ENCODE results near the gene CD83. TPM values are rescaled to one million over a fixed set of nuclear protein-coding genes. Genes with fewer than 3 reads are reported as not detected.

CD83 gene
- total RNA-seq, 4 donors from 2014 or later, result 4.9 to 20.4 (median 12.4) TPM

- ATAC-seq (ENCODE audit: low FRiP score) (no peak), DNase-seq (ENCODE audit: low spot score) (no peak)
- no peak for TF ChIP-seq CTCF (IDR thresholded peaks at IDR 0.05)
These were observed 34.3 kb upstream of the CD83 start for GRCh38 chr6:14083262-14083661.

GRCh38 chr6:14083751-14084150 lies 33.8 kb upstream of the CD83 start:
- DNase-seq (ENCODE audit: low spot score) (no peak), ATAC-seq (ENCODE audit: low FRiP score) (no peak)
- no peak for TF ChIP-seq CTCF (IDR thresholded peaks at IDR 0.05)

- TF ChIP-seq CTCF (IDR thresholded peaks at IDR 0.05), result no peak
- no peak for ATAC-seq (ENCODE audit: low FRiP score)
- DNase-seq (ENCODE audit: low spot score), result no peak
These were observed 33.2 kb upstream of the CD83 start for GRCh38 chr6:14084388-14084787.

- no peak for TF ChIP-seq CTCF (IDR thresholded peaks at IDR 0.05)
- ATAC-seq (ENCODE audit: low FRiP score) (no peak), DNase-seq (ENCODE audit: low spot score) (no peak)
These were observed 32.3 kb upstream of the CD83 start for GRCh38 chr6:14085176-14085787.

- TF ChIP-seq CTCF (IDR thresholded peaks at IDR 0.05), result no peak
- ATAC-seq (ENCODE audit: low FRiP score), result no peak
- DNase-seq (ENCODE audit: low spot score), result no peak
These were observed 30.9 kb upstream of the CD83 start for GRCh38 chr6:14086701-14087100.

GRCh38 chr6:14088600-14089192 lies 28.9 kb upstream of the CD83 start:
- no peak for TF ChIP-seq CTCF (IDR thresholded peaks at IDR 0.05)

GRCh38 chr6:14089224-14089623 lies 28.3 kb upstream of the CD83 start:
- DNase-seq (ENCODE audit: low spot score), result no peak
- TF ChIP-seq CTCF (IDR thresholded peaks at IDR 0.05), result no peak
- ATAC-seq (ENCODE audit: low FRiP score), result no peak

More at GRCh38 chr6:14088600-14089192, 28.9 kb upstream of the CD83 start:
- peak; percentile 19 for ATAC-seq (ENCODE audit: low FRiP score)
- DNase-seq (ENCODE audit: low spot score), result no peak

Data from omental fat pad (tissue), 4 donors.